RPMI8226 (cell line): Measurements from ENCODE around the gene ZNF362.

Experiments
- DNase-seq: peaks from one replicate; pipeline ENCODE4 v3.0.0-alpha.2; 2015

Gene ZNF362

DNA sequence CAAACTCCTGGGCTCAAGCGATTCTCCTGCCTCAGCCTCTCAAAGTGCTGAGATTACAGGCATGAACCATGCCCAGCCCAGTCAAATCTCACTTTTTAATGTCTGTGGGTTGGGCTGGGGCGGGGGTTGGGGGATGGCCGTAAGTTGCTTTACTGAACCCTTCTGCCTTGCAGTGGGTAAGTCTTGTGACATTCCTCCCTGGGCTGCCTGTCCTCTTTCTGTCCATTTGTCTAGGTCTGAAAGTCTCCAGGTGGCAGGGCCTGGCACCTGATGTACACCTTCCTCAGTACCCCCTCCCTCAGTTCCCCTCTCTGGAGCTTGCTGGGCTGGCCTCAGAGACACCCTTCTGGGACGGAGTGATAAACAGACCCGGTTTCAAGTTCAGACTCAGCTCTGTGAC, 13.3 kb downstream of the ZNF362 start:
- no peak for DNase-seq

DNA sequence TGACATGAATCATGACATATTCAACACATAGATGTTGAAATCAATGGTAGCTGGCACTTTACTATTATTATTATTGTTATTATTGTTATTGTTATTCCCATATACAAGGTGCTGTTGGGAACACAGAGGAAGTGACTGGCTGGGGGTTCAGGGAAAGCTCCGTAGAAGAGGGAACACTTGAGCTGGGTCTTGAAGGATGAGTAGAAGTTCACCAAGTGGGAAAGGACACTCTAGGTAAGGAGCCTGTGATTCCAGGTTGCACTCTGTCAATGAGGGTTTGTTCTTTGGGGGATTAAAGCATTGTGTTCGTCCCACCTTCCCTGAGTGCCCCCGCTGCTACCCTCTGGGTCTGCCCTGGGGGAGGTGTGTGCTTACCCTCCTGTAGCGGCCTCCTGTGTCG, 14.1 kb downstream of the ZNF362 start:
- DNase-seq, result no peak

- DNase-seq, result no peak
Measured at GRCh38 chr1:33270808-33271465, 14.6 kb downstream of the ZNF362 start.

DNA sequence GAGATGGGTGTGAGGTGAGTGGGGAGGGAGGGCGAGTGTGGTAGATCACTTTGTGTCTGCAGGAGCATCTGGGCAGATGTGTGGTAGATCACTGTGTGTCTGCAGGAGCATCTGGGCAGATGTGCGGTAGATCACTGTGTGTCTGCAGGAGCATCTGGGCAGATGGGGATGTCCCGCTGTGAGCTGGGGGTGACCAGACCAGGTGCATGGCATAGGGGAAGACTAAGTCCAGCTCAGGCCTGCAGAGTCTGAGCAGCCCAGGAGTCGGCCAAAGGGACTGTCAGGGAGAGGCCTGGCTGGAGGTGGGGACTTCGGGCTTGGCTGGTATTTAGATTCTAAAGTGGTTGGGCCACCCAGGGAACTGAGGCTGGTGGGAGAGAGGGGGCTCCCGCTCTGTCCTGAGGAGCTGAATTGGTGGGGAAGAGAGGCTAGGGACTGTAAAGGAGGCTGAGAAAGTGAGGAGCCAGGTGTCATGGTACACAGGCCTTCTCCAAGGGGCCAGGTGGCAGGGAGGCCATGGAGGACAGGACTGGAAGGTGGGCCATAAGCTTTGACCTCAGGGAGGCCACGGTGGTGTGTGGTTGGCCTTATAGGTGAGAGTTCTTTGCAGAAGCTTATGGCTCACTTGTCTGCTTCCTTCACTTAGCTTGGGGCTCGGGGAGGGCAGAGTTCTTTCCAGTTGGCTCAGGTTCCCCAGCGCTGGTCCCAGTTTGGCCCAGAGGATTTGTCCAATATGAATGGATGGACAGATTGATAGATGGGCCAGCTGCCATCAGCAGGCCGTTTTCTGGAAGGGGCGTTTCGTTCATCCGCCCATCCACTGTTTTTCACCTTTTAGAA, 15.6 kb downstream of the ZNF362 start:
- DNase-seq, result no peak

DNA sequence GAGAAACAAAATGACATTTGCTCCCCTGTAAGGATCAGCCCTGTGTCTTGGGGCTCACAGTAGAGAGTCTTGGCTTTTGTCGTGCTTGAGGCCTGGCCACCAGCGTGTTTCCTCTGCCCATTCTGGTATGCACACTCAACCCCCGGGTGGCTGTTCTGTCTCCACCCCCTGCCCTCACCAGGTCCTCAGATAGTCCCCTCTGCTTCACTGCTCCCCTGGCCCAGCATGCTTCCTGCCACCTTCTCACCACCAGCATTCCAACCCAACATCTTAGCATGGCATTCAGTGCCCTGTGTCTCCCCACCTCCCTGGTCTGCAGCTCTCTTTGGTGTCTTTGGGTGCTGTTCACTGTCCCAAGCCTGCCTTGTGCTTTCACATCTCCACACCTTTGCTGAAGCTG, 16.2 kb downstream of the ZNF362 start:
- no peak for DNase-seq

GRCh38 chr1:33272930-33273329, 16.6 kb downstream of the ZNF362 start:
- no peak for DNase-seq

DNA sequence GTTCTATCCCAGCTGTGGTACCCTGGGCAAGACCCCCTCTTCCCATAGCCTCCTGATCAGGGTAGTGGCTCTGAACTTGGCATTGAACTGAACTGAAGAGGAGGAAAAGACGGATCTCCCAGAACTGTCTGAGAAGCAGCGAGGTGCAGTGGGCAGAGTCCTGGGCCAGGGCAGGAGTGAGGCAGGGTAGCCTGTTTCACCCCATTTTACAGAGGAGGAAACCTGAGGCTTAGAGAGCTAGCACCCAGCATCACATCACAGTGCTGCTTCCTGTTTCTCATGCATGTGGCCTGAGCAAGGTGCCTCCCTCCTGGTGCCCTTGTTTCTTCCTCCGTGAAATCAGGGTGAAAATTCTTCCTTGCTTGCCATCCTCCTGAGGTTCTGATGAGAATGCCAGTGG, 17.1 kb downstream of the ZNF362 start:
- no peak for DNase-seq

- DNase-seq, result no peak
Measured at GRCh38 chr1:33273961-33274371, 17.7 kb downstream of the ZNF362 start.

DNA sequence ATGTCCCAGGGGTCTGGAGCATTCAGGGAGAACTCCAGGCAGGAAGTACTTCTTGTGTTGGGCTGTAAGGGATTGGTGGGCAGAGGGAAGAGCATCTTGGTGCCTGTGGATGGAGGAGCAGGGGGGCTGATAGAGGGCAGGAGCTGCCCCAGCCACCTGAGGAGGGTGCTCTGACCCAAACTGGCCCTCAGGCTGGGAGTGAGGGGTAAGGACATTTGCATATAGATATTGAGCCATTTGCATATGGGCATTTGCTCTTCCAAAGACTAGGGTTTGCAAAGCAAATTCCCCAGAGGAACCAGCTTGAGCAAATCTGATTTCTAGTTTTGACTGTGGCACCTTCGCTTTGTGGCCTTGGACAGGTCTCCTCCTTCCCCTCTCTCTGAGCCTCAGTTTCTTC, 18.2 kb downstream of the ZNF362 start:
- DNase-seq, result no peak

DNA sequence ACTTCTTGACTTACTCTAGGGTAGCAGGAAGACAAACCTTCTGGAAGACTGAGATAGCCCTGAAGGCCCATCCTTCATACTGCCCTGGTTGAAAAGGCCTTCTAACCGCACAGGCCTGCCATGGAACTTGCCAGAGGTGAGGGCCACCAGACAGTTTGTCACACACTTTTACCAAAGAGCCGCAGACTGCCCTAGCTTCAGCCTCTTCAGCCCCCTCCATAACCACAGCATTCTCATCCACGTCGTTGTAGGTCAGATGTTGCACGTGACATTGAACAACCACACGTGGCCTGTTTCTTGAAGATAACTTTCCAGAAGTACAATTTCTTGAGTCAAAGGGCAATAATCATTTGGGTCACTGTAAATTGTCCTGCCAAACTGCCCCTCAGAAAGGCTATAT, 18.9 kb downstream of the ZNF362 start:
- DNase-seq, result no peak

DNA sequence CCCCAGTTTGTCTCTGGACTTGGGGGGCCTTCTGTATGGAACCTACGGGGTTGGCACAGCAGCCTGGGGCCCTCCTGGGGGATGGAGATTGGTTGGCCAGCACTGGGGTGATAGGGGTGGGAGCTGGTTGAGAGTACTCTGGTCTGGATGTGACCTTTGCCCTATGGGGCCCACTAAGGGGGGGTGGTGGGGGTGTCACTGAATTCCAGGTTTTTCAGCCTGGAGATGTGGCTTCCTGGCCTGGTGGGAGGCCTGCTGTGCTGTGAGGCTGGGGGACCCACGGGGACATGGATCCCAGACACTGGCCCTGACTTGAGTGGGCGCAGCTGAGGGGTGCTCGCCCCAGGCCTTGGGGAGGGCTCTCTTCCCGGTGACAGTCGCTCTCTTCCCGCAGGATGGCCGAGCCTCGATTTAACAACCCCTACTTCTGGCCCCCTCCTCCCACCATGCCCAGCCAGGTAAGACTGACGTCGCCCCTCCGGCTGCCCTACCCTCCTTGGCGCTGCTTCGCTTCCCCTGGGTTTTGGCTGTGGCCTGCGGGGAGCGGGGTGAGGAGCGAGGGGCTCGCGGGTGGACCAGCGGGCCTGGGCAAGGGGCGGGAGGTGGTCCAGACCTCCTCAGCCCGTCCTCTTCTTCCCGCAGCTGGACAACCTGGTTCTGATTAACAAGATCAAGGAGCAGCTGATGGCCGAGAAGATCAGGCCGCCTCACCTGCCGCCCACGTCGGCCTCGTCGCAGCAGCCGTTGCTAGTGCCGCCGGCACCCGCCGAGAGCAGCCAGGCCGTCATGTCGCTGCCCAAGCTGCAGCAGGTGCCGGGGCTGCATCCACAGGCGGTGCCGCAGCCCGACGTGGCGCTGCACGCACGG, 19.6 kb downstream of the ZNF362 start:
- DNase-seq, result no peak

- no peak for DNase-seq
Measured at GRCh38 chr1:33276573-33277298, 20.4 kb downstream of the ZNF362 start.

- DNase-seq, result no peak
Measured at GRCh38 chr1:33277488-33278084, 21.3 kb downstream of the ZNF362 start.

- no peak for DNase-seq
Measured at GRCh38 chr1:33280091-33280661, 23.9 kb downstream of the ZNF362 start.

- no peak for DNase-seq
Measured at GRCh38 chr1:33281554-33282303, 25.4 kb downstream of the ZNF362 start.

DNA sequence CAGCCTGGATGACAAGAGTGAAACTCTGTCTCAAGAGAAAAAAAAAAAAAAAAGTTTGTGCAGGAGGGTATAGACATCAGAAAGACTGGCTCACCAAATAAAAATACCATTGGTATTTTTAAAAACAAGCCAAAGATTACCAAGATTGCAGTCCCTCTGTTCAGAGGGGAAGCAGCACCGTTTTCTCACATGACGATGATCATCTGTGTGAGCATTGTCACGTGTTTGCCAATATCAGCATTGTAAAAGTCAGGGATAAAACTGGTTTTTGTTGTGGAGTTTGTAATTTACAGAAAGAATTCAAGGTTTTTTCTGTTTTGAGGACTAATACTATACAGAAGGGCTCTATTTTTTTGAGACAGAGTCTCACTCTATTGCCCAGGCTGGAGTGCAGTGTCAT, 26.5 kb downstream of the ZNF362 start:
- DNase-seq, result no peak

DNA sequence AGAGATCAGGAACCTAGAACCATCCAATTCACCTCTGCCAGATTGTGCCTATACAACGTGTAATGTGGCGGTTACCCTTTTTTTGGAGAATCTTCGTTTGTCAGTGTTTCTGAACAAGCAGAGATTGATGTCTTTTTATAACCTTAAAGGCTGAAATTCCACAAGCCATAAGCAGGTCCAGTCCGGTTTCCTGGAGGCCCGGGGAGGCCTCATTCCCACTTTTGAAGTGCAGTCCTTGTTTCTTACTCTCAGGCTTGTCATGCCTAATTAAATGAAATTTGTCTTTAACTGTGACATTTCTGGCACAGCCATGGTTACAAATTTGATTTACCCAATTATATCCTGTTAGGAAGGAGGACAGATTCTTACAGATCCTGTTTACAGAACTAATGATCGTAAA, 27.8 kb downstream of the ZNF362 start:
- no peak for DNase-seq

- no peak for DNase-seq
Measured at GRCh38 chr1:33286451-33287185, 30.3 kb downstream of the ZNF362 start.

DNA sequence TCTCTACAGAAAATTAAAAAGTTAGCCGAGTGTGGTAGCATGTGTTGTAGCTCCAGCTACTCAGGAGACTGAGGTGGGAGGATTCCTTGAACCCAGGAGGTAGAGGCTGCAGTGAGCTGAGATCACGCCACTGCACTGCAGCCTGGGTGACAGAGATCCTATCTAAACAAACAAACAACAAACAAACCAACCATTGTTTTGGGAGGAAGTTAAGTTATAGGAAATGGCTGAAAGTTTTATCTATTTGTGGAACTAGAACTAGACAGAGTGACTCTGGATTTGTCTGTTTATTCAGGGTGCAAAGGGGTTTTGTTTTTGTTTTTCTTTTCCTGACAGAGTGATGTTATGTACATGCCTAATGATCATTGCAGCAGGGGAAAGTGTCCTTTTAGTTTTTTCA, 31.0 kb downstream of the ZNF362 start:
- DNase-seq, result no peak
